HepG2 (cell line): ENCODE results near the gene RRAS. TPM values are rescaled to one million over a fixed set of nuclear protein-coding genes. Genes with fewer than 3 reads are reported as not detected.

Experiments
- DNMT3B ChIP-seq: conservative IDR thresholded peaks from 2 replicates; pipeline ENCODE4 v1.6.1; 2016; ENCODE audit warnings: missing biosample characterization, control low read depth
- HCFC1 ChIP-seq: fragments of 150-350 bp; IDR thresholded peaks from 2 replicates; pipeline ENCODE4 v1.6.1; 2014; ENCODE audit warnings: low read depth, low read length
- KLF11 ChIP-seq: IDR thresholded peaks from 2 replicates; pipeline ENCODE4 v1.6.1; 2016; ENCODE audit warnings: missing compliant biosample characterization
- NBN ChIP-seq: fragments of 450-650 bp; conservative IDR thresholded peaks from 2 replicates; pipeline ENCODE4 v1.6.1; 2017
- ZNF317 ChIP-seq: sonication (generic); formaldehyde crosslinking; IDR thresholded peaks from 2 replicates; pipeline ENCODE4 v1.5.0; 2020; ENCODE audit warnings: mild to moderate bottlenecking, missing genetic modification reagents
- polyA plus RNA-seq, 8 experiments: library from polyadenylated mRNA; depleted of rRNA in 3 of 8; stranded (reverse) in 7 of 8; unstranded in 1 of 8; fragments of >200 nt; fragmentation: Illumina TruSeq in 4 of 8; extraction: Trizol in 4 of 8; gene quantifications; 2 replicates each; pipeline versions ENCODE4 v1.2.1 to v1.2.3, GENCODE V29; 2011 to 2016; ENCODE audit warnings: low read depth in 4 of 8, missing spikeins in 1 of 8, mixed read lengths in 1 of 8; ENCODE audit not compliant: insufficient read depth in 1 of 8
- total RNA-seq, 5 experiments: library from RNA; depleted of rRNA; stranded (reverse); fragments of >200 nt; fragmentation: Illumina TruSeq; extraction: Trizol; gene quantifications; 2 replicates each; pipeline ENCODE4 v1.2.3, GENCODE V29; 2016; ENCODE audit warnings: low read depth in 1 of 5
- TF ChIP-seq, protein P1 (sequence below): sonication (generic); formaldehyde crosslinking; IDR thresholded peaks from 2 replicates; pipeline ENCODE4 v1.9.0; 2021; ENCODE audit warnings: missing genetic modification reagents, borderline replicate concordance
- TF ChIP-seq, protein P2 (sequence below): sonication (generic); formaldehyde crosslinking; IDR thresholded peaks from 2 replicates; pipeline ENCODE4 v1.4.0; 2020; ENCODE audit warnings: missing genetic modification reagents, borderline replicate concordance
- TF ChIP-seq, protein P3 (sequence below): sonication (generic); formaldehyde crosslinking; IDR thresholded peaks from 2 replicates; pipeline ENCODE4 v1.4.0; 2020; ENCODE audit warnings: mild to moderate bottlenecking, missing genetic modification reagents

Gene RRAS
- total and polyA plus RNA-seq, 2 of the 13 experiments (the other 11 are each of a cell fraction or from before 2014, with no cell fraction given) = 1.5 to 12.0 TPM

DNA sequence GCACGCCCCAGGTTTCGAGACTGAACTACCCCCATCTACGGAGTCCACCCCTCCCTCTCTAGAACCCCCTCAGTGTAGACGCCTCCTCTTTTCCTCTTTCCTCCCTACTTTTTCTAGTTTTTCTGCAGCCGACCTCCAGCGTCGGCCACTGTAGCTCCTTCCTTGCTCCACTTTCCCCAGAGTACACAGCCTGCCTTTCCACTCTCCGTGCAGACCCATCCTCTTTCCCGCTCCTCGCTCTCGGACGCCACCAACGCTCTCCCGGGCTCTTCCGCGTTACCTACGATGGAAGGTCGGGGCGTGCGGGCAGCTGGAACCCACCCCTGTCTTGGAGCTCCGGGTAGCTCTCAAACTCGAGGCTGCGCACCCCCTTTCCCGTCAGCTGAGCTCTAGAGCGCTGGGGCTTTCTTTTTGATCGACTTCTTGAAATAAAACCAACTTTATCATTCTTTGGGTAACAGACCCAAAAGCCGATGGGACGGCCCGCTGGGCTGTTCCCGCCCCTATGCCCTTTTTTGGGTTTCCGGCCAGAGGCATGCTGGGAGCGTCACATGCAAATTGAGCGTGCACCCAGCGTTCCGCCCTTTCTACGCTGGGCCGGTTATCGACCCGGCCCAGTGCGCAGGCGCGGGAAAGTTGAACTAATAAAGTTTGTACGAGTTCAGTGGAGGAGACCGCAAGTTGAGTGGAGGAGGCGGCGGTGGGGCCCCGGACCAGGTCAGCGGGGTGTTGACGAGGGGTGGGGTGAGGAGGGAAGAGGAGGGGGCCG, 25.6 kb upstream of the RRAS start, which contains the start of the genes BCL2L12 and IRF3 (continued):
- TF ChIP-seq, protein P1, sequence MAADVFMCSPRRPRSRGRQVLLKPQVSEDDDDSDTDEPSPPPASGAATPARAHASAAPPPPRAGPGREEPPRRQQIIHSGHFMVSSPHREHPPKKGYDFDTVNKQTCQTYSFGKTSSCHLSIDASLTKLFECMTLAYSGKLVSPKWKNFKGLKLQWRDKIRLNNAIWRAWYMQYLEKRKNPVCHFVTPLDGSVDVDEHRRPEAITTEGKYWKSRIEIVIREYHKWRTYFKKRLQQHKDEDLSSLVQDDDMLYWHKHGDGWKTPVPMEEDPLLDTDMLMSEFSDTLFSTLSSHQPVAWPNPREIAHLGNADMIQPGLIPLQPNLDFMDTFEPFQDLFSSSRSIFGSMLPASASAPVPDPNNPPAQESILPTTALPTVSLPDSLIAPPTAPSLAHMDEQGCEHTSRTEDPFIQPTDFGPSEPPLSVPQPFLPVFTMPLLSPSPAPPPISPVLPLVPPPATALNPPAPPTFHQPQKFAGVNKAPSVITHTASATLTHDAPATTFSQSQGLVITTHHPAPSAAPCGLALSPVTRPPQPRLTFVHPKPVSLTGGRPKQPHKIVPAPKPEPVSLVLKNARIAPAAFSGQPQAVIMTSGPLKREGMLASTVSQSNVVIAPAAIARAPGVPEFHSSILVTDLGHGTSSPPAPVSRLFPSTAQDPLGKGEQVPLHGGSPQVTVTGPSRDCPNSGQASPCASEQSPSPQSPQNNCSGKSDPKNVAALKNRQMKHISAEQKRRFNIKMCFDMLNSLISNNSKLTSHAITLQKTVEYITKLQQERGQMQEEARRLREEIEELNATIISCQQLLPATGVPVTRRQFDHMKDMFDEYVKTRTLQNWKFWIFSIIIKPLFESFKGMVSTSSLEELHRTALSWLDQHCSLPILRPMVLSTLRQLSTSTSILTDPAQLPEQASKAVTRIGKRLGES (CRISPR knock-in tag) = no peak
- no peak for TF ChIP-seq NBN
- TF ChIP-seq, protein P2, sequence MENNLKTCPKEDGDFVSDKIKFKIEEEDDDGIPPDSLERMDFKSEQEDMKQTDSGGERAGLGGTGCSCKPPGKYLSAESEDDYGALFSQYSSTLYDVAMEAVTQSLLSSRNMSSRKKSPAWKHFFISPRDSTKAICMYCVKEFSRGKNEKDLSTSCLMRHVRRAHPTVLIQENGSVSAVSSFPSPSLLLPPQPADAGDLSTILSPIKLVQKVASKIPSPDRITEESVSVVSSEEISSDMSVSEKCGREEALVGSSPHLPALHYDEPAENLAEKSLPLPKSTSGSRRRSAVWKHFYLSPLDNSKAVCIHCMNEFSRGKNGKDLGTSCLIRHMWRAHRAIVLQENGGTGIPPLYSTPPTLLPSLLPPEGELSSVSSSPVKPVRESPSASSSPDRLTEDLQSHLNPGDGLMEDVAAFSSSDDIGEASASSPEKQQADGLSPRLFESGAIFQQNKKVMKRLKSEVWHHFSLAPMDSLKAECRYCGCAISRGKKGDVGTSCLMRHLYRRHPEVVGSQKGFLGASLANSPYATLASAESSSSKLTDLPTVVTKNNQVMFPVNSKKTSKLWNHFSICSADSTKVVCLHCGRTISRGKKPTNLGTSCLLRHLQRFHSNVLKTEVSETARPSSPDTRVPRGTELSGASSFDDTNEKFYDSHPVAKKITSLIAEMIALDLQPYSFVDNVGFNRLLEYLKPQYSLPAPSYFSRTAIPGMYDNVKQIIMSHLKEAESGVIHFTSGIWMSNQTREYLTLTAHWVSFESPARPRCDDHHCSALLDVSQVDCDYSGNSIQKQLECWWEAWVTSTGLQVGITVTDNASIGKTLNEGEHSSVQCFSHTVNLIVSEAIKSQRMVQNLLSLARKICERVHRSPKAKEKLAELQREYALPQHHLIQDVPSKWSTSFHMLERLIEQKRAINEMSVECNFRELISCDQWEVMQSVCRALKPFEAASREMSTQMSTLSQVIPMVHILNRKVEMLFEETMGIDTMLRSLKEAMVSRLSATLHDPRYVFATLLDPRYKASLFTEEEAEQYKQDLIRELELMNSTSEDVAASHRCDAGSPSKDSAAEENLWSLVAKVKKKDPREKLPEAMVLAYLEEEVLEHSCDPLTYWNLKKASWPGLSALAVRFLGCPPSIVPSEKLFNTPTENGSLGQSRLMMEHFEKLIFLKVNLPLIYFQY (CRISPR knock-in tag) = 0 out of 2 replicates have a peak, but pooled peaks have one; percentile 55
- TF ChIP-seq HCFC1 = peak; percentile 20; the same call in 1 of the 2 replicates
- TF ChIP-seq, protein P3, sequence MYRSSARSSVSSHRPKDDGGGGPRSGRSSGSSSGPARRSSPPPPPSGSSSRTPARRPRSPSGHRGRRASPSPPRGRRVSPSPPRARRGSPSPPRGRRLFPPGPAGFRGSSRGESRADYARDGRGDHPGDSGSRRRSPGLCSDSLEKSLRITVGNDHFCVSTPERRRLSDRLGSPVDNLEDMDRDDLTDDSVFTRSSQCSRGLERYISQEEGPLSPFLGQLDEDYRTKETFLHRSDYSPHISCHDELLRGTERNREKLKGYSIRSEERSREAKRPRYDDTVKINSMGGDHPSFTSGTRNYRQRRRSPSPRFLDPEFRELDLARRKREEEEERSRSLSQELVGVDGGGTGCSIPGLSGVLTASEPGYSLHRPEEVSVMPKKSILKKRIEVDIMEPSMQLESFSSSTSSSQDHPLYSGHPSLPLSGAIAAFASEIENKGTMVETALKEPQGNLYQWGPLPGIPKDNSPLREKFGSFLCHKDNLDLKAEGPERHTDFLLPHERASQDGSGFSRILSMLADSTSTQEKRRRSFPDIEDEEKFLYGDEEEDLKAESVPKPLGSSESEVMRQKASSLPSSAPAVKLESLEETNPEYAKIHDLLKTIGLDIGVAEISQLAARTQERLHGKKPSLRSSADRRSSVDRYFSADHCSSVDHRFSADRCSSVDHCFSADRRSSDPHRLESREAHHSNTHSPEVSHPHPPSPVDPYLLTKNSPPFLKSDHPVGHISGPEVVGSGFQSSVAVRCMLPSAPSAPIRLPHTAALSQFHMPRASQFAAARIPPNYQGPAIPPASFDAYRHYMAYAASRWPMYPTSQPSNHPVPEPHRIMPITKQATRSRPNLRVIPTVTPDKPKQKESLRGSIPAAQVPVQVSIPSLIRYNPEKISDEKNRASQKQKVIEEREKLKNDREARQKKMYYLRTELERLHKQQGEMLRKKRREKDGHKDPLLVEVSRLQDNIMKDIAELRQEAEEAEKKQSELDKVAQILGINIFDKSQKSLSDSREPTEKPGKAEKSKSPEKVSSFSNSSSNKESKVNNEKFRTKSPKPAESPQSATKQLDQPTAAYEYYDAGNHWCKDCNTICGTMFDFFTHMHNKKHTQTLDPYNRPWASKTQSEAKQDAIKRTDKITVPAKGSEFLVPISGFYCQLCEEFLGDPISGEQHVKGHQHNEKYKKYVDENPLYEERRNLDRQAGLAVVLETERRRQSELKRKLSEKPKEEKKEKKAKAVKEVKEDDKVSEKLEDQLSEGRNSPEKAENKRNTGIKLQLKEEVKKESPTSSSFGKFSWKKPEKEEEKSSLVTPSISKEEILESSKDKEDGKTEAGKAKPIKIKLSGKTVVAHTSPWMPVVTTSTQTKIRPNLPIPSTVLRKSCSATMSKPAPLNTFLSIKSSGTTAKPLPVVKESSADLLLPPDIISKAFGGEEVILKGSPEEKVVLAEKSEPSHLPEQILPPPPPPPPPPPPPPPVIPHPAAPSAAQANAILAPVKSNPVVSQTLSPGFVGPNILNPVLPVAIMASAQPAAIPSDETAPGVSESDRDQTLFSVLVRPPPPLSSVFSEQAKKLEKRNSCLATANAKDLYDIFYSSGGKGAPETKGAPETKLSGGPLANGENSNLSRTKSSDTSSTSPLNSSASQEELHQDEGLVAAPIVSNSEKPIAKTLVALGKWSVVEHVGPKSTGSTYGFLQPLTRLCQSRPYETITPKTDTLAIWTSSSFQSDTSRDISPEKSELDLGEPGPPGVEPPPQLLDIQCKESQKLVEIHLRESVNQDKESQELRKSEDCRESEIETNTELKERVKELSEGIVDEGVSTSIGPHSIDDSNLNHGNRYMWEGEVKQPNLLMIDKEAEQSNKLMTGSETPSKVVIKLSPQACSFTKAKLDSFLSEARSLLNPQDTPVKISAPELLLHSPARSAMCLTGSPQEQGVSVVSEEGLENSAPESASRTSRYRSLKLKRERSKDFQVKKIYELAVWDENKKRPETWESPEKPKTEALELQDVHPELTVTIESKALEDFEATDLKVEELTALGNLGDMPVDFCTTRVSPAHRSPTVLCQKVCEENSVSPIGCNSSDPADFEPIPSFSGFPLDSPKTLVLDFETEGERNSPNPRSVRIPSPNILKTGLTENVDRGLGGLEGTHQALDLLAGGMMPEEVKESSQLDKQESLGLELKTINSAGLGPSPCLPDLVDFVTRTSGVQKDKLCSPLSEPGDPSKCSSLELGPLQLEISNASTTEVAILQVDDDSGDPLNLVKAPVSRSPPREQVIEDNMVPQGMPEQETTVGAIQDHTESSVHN = no peak
- TF ChIP-seq KLF11 (CRISPR knock-in tag) = no peak
- 0 out of 2 replicates have a peak, but pooled peaks have one; percentile 28 for TF ChIP-seq DNMT3B
- 0 out of 2 replicates have a peak, but pooled peaks have one; percentile 33 for TF ChIP-seq ZNF317
